HepG2 (cell line): Measurements from ENCODE around the gene ARHGEF16. TPM values are rescaled to one million over a fixed set of nuclear protein-coding genes. Genes with fewer than 3 reads are reported as not detected.

Source experiments
- ATAC-seq: fragments of 200-7000 bp; cut with Tn5 transposase; 3 replicates; pipeline ENCODE4 v1.9.1; 2020; ENCODE audit warnings: mild to moderate bottlenecking, moderate library complexity
- BruUV-seq: library from RNA; stranded (reverse); fragments of 400-500 nt; replicated peaks from 2 replicates; lab custom pipeline; 2021; lab: Mats Ljungman, UMichigan
- CTCF ChIA-PET: fragments of 300-600 bp; formaldehyde crosslinking; extraction: SDS; loops from one replicate; lab custom pipeline; 2021; ENCODE audit warnings: low total read pairs, inconsistent platforms, low intra/inter-chr PET ratio; lab: Yijun Ruan, JAX
- POLR2A ChIA-PET: fragments of 350-600 bp; sonication (Branson Sonifier 250); formaldehyde crosslinking; loops from one replicate; lab custom pipeline; 2020; ENCODE audit warnings: antibody characterized with exemption, inconsistent platforms; lab: Yijun Ruan, JAX
- DNase-seq: peaks from one replicate; pipeline ENCODE4 v3.0.0-alpha.2; 2015; ENCODE audit warnings: low spot score
- FAIRE-seq: peaks from 3 replicates; lab custom pipeline; 2011; peaks lifted over from hg19 to GRCh38; lab: Jason Lieb, UNC
- H2AFZ ChIP-seq: one replicate; pipeline ENCODE4 v1.6.1; 2011; ENCODE audit warnings: low read length, inconsistent platforms
- H3K27ac ChIP-seq: fragments of 300-600 bp; 3 replicates; pipeline ENCODE4 v1.8.0; 2011; ENCODE audit warnings: mixed run types, mild to moderate bottlenecking, mixed read lengths, low read length, inconsistent platforms; ENCODE audit not compliant: insufficient read depth; ENCODE audit errors: extremely low read length
- H3K27me3 ChIP-seq, 2 experiments: fragments of 200-600 bp in 1 of 2; 2 replicates in 1 of 2; 3 replicates in 1 of 2; pipeline versions ENCODE4 v1.6.0 to v1.8.0; 2011; ENCODE audit warnings: low read length in 2 of 2, mild to moderate bottlenecking in 2 of 2, moderate library complexity in 2 of 2, inconsistent platforms in 1 of 2; ENCODE audit not compliant: insufficient read depth in 2 of 2, control insufficient read depth in 1 of 2
- H3K36me3 ChIP-seq, 2 experiments: fragments of 200-600 bp in 1 of 2; replicated peaks in 1 of 2; 2 replicates in 1 of 2; 3 replicates in 1 of 2; pipeline versions ENCODE4 v1.5.1 to v1.8.0; 2011; ENCODE audit warnings: low read length in 2 of 2, inconsistent platforms in 1 of 2; ENCODE audit not compliant: insufficient read depth in 2 of 2, control insufficient read depth in 1 of 2
- H3K4me1 ChIP-seq: 2 replicates; pipeline ENCODE4 v1.5.1; 2012; ENCODE audit warnings: low read length, inconsistent platforms; ENCODE audit not compliant: insufficient read depth
- H3K4me2 ChIP-seq: 2 replicates; pipeline ENCODE4 v1.6.0; 2011; ENCODE audit warnings: low read depth, low read length, inconsistent platforms
- H3K4me3 ChIP-seq, 3 experiments: fragments of 200-600 bp in 1 of 3; sonication (generic), shearing (Covaris generic) in 1 of 3; replicated peaks in 1 of 3; 2 replicates each; pipeline ENCODE4 v1.5.1; 2011 to 2016; ENCODE audit warnings: low read length in 3 of 3, inconsistent platforms in 2 of 3, low read depth in 2 of 3, mild to moderate bottlenecking in 2 of 3, control low read depth in 1 of 3, mixed read lengths in 1 of 3; ENCODE audit not compliant: insufficient read depth in 1 of 3
- H3K79me2 ChIP-seq: one replicate; pipeline ENCODE4 v1.6.1; 2011; ENCODE audit warnings: low read length, inconsistent platforms; ENCODE audit not compliant: insufficient read depth
- H3K9ac ChIP-seq: 2 replicates; pipeline ENCODE4 v1.6.0; 2011; ENCODE audit warnings: mild to moderate bottlenecking, low read depth, low read length, inconsistent platforms; ENCODE audit not compliant: insufficient read depth
- H3K9me3 ChIP-seq: 2 replicates; pipeline ENCODE4 v1.5.1; 2012; ENCODE audit warnings: mild to moderate bottlenecking, low read length
- H4K20me1 ChIP-seq: 2 replicates; pipeline ENCODE4 v1.6.0; 2011; ENCODE audit warnings: inconsistent platforms, mild to moderate bottlenecking, low read length, moderate library complexity; ENCODE audit not compliant: insufficient read depth
- ATF7 ChIP-seq, 2 experiments: fragments of 450-650 bp in 1 of 2; sonication (generic) in 1 of 2; formaldehyde crosslinking in 1 of 2; IDR thresholded peaks; 2 replicates each; pipeline versions ENCODE4 v1.4.0 to v1.6.1; 2016 to 2020; ENCODE audit warnings: antibody characterized with exemption in 1 of 2, mild to moderate bottlenecking in 1 of 2, missing genetic modification reagents in 1 of 2
- GABPA ChIP-seq, 2 experiments: IDR thresholded peaks; 2 replicates each; pipeline ENCODE4 v1.6.1; 2011 to 2016; ENCODE audit warnings: low read depth in 2 of 2, low read length in 1 of 2, missing biosample characterization in 1 of 2, missing genetic modification characterization in 1 of 2
- HNRNPL ChIP-seq: fragments of 200-400 bp; formaldehyde crosslinking; IDR thresholded peaks from 2 replicates; pipeline ENCODE4 v1.6.1; 2017; ENCODE audit warnings: mild to moderate bottlenecking, low read depth, low read length
- KMT2B ChIP-seq: IDR thresholded peaks from 2 replicates; pipeline ENCODE4 v1.6.1; 2016; ENCODE audit warnings: missing genetic modification reagents, missing compliant biosample characterization
- MNT ChIP-seq: fragments of 450-650 bp; IDR thresholded peaks from 2 replicates; pipeline ENCODE4 v1.6.1; 2016
- XRCC5 ChIP-seq: fragments of 200-400 bp; formaldehyde crosslinking; optimal IDR thresholded peaks from 2 replicates; pipeline ENCODE3; 2017; ENCODE audit warnings: mild to moderate bottlenecking, low read length
- ZNF12 ChIP-seq: sonication (generic); formaldehyde crosslinking; IDR thresholded peaks from 2 replicates; pipeline ENCODE4 v1.5.0; 2020; ENCODE audit warnings: missing genetic modification reagents
- ZNF530 ChIP-seq: sonication (generic); formaldehyde crosslinking; IDR thresholded peaks from 2 replicates; pipeline ENCODE4 v1.5.0; 2020; ENCODE audit warnings: low read depth, mild to moderate bottlenecking, missing genetic modification reagents
- ZNF646 ChIP-seq: sonication (generic); formaldehyde crosslinking; IDR thresholded peaks from 2 replicates; pipeline ENCODE4 v1.9.0; 2021; ENCODE audit warnings: mild to moderate bottlenecking, missing genetic modification reagents
- ZNF788 ChIP-seq: sonication (generic); formaldehyde crosslinking; IDR thresholded peaks from 2 replicates; pipeline ENCODE4 v1.5.0; 2020; ENCODE audit warnings: mild to moderate bottlenecking, missing genetic modification reagents, borderline replicate concordance
- WGBS: methylation state at CpG from one replicate; pipeline ENCODE4 v1.1.6; 2017; ENCODE audit warnings: low lambda C conversion rate; 5-methylcytosine and 5-hydroxymethylcytosine counted together
- in situ Hi-C: cut with HindIII; loops from 2 replicates; pipeline ENCODE4 v1.10.0; 2017; ENCODE audit warnings: low pct_unique_long_range_greater_than_20kb; ENCODE audit not compliant: extremely low pct_ligation_motif_present
- intact Hi-C: fragments of 100-400 bp; cut with micrococcal nuclease; formaldehyde crosslinking; loops from one replicate; pipeline ENCODE4 v1.10.0; 2022; ENCODE audit not compliant: unreplicated experiment
- polyA plus RNA-seq, 8 experiments: library from polyadenylated mRNA; depleted of rRNA in 3 of 8; stranded (reverse) in 7 of 8; unstranded in 1 of 8; fragments of >200 nt; fragmentation: Illumina TruSeq in 4 of 8; extraction: Trizol in 4 of 8; gene quantifications; 2 replicates each; pipeline versions ENCODE4 v1.2.1 to v1.2.3, GENCODE V29; 2011 to 2016; ENCODE audit warnings: low read depth in 4 of 8, missing spikeins in 1 of 8, mixed read lengths in 1 of 8; ENCODE audit not compliant: insufficient read depth in 1 of 8
- total RNA-seq, 5 experiments: library from RNA; depleted of rRNA; stranded (reverse); fragments of >200 nt; fragmentation: Illumina TruSeq; extraction: Trizol; gene quantifications; 2 replicates each; pipeline ENCODE4 v1.2.3, GENCODE V29; 2016; ENCODE audit warnings: low read depth in 1 of 5

The ARHGEF16 gene
- total and polyA plus RNA-seq, 2 of the 13 experiments (the other 11 are each of a cell fraction or from before 2014, with no cell fraction given) = 20.3 to 39.9 TPM

- TF ChIP-seq GABPA (IDR thresholded peaks at IDR 0.05; ENCODE audit: low read depth, low read length) = 0 out of 2 replicates have a peak, but pooled peaks have one; percentile 13
- TF ChIP-seq GABPA (CRISPR knock-in tag; IDR thresholded peaks at IDR 0.05; ENCODE audit: low read depth) = no peak
- TF ChIP-seq KMT2B = no peak
Observed at GRCh38 chr1:3408751-3409266, 45.7 kb upstream of the ARHGEF16 start (continued).

- no peaks in the 10 kb centered on the region for H3K36me3 ChIP-seq
- no peaks in the 10 kb centered on the region for H4K20me1 ChIP-seq
- no peaks in the 10 kb centered on the region for H3K9me3 ChIP-seq
- TF ChIP-seq ATF7 (IDR thresholded peaks at IDR 0.05) (no peak), ATF7 (CRISPR knock-in tag; IDR thresholded peaks at IDR 0.05) (0 out of 2 replicates have a peak, but pooled peaks have one; percentile 20), ZNF646 (CRISPR knock-in tag) (peak; percentile 98), ZNF12 (CRISPR knock-in tag) (no peak), XRCC5 (no peak), MNT (peak; percentile 71), ZNF788 (CRISPR knock-in tag) (no peak), ZNF530 (CRISPR knock-in tag) (no peak), HNRNPL (peak; percentile 81; the same call in 1 of the 2 replicates)
- TF ChIP-seq, all 625 proteins: peak for 4
- BruUV-seq = no TSS peak
- CTCF ChIA-PET = interaction anchor here (1.0 to 1.4 kb wide), 4 partner anchors 59 to 397 kb away, joined by 3 to 13 read pairs (median 10); no protein-coding TSS in a partner anchor
- POLR2A ChIA-PET = interaction anchor here (1.2 kb wide), 1 partner anchor 89 kb away, joined by 4 read pairs; no protein-coding TSS in a partner anchor
- no peak overlapping the region; the same call in 1 of the 2 replicates for H3K4me2 ChIP-seq
- no peaks in the 10 kb centered on the region for H3K79me2 ChIP-seq
- peaks cover 3 to 9% of the 10 kb centered on the region in 2 experiments; a peak in 4 of 5 replicates for H3K27me3 ChIP-seq
- no peak overlapping the region for H2AFZ ChIP-seq
- H3K4me1 ChIP-seq = peaks cover 19% of the 10 kb centered on the region
- in situ Hi-C loops = no loop called here
- WGBS = 82% methylated on average over 19 of the region's 19 CpGs
- FAIRE-seq (peak; percentile 42), ATAC-seq (no peak), DNase-seq (no peak)
- intact Hi-C loops = loop anchor here (5.0 kb wide), 1 partner anchor 342 kb away; the partner anchor contains the start of gene PRDM16
- no peak overlapping the region for H3K4me3 ChIP-seq
- H3K27ac ChIP-seq = no peak overlapping the region
- H3K9ac ChIP-seq = no peak overlapping the region
Observed at GRCh38 chr1:3409366-3410141, 44.9 kb upstream of the ARHGEF16 start.
